Measurements from ENCODE around the gene ANO10.
"Not testable (repeated sequence)": the region's sequence is repeated elsewhere in the genome, so short reads cannot be mapped to it uniquely, and the experiment has no call there.

The ANO10 gene

GRCh38 chr3:43361077-43361476, 260.7 kb downstream of the ANO10 start:
- no peak for DNase-seq (ENCODE audit: extremely low read depth, low read depth)
- H3K4me3 ChIP-seq (replicated peaks; ENCODE audit: low read depth, low read length), result no peak overlapping the region
- no peak for TF ChIP-seq CTCF (IDR thresholded peaks at IDR 0.05; ENCODE audit: low read depth, low read length, missing control alignments)

- H3K4me3 ChIP-seq (replicated peaks; ENCODE audit: low read depth, low read length); DNase-seq (ENCODE audit: extremely low read depth, low read depth): not testable (repeated sequence)
Observed at GRCh38 chr3:43356033-43356432, 265.8 kb downstream of the ANO10 start.

GRCh38 chr3:43353923-43354670, 267.7 kb downstream of the ANO10 start:
- no peak for DNase-seq (ENCODE audit: extremely low read depth, low read depth)
- no peak for TF ChIP-seq CTCF (IDR thresholded peaks at IDR 0.05; ENCODE audit: low read depth, low read length, missing control alignments)
- no peak overlapping the region for H3K4me3 ChIP-seq (replicated peaks; ENCODE audit: low read depth, low read length)

GRCh38 chr3:43353393-43353792, 268.4 kb downstream of the ANO10 start:
- no peak overlapping the region for H3K4me3 ChIP-seq (replicated peaks; ENCODE audit: low read depth, low read length)
- TF ChIP-seq CTCF (IDR thresholded peaks at IDR 0.05; ENCODE audit: low read depth, low read length, missing control alignments), result no peak
- DNase-seq (ENCODE audit: extremely low read depth, low read depth), result no peak

GRCh38 chr3:43349716-43350115, 272.1 kb downstream of the ANO10 start:
- DNase-seq (ENCODE audit: extremely low read depth, low read depth), result no peak
- no peak overlapping the region for H3K4me3 ChIP-seq (replicated peaks; ENCODE audit: low read depth, low read length)
- TF ChIP-seq CTCF (IDR thresholded peaks at IDR 0.05; ENCODE audit: low read depth, low read length, missing control alignments), result no peak

- H3K4me3 ChIP-seq (replicated peaks; ENCODE audit: low read depth, low read length), result no peak overlapping the region
- DNase-seq (ENCODE audit: extremely low read depth, low read depth), result no peak
- no peak for TF ChIP-seq CTCF (IDR thresholded peaks at IDR 0.05; ENCODE audit: low read depth, low read length, missing control alignments)
Observed at GRCh38 chr3:43348852-43349574, 272.8 kb downstream of the ANO10 start.

GRCh38 chr3:43348350-43348749, 273.5 kb downstream of the ANO10 start:
- no peak for DNase-seq (ENCODE audit: extremely low read depth, low read depth)
- no peak for TF ChIP-seq CTCF (IDR thresholded peaks at IDR 0.05; ENCODE audit: low read depth, low read length, missing control alignments)
- H3K4me3 ChIP-seq (replicated peaks; ENCODE audit: low read depth, low read length), result no peak overlapping the region

All from HFF-Myc (cell line).